Esophagus muscularis mucosa (tissue), 4 donors: ENCODE data around the gene HSD11B2. TPM values are rescaled to one million over a fixed set of nuclear protein-coding genes. Genes with fewer than 3 reads are reported as not detected.
A peak's percentile ranks its signal among the peaks of the same experiment; 100 is the strongest.

Experiments used
- DNase-seq: peaks from one replicate; pipeline ENCODE4 v3.0.0-alpha.2; 2017; ENCODE audit errors: extremely low spot score
- H3K27ac ChIP-seq, 4 donors: fragments of 200-600 bp; sonication (generic); replicated peaks in 1 of 4; 1 replicate in 3 of 4; 2 replicates in 1 of 4; pipeline ENCODE4 v1.5.1; 2016 to 2019; ENCODE audit warnings: mild to moderate bottlenecking in 1 of 4
- H3K27me3 ChIP-seq, 4 donors: fragments of 200-600 bp; sonication (generic); one replicate each; pipeline versions ENCODE4 v1.5.1 to v1.6.0; 2016 to 2019
- H3K36me3 ChIP-seq, 4 donors: fragments of 200-600 bp; sonication (generic); one replicate each; pipeline ENCODE4 v1.5.1; 2016 to 2019
- H3K4me1 ChIP-seq, 4 donors: fragments of 200-600 bp; sonication (generic); one replicate each; pipeline ENCODE4 v1.5.1; 2016 to 2019
- H3K4me3 ChIP-seq, 4 donors: fragments of 200-600 bp; sonication (generic); 1 replicate in 2 of 4; 2 replicates in 2 of 4; pipeline ENCODE4 v1.5.1; 2016 to 2019; ENCODE audit warnings: mild to moderate bottlenecking in 4 of 4, moderate library complexity in 1 of 4
- H3K9me3 ChIP-seq, 4 donors: fragments of 200-600 bp; sonication (generic); 1 replicate in 3 of 4; 2 replicates in 1 of 4; pipeline ENCODE4 v1.5.1; 2016 to 2019
- CTCF ChIP-seq, 3 experiments: fragments of 200-600 bp in 2 of 3; fragments of 450-650 bp in 1 of 3; sonication (generic) in 2 of 3; IDR thresholded peaks; one replicate each; pipeline ENCODE4 v1.5.1; 2017 to 2019; ENCODE audit warnings: antibody characterized with exemption in 3 of 3, mild to moderate bottlenecking in 2 of 3, moderate library complexity in 1 of 3
- EP300 ChIP-seq: sonication (generic); formaldehyde crosslinking; IDR thresholded peaks from one replicate; pipeline ENCODE4 v1.6.1; 2017; ENCODE audit warnings: antibody characterized with exemption
- POLR2A ChIP-seq: fragments of 450-650 bp; IDR thresholded peaks from one replicate; pipeline ENCODE4 v1.6.1; 2017; ENCODE audit warnings: antibody characterized with exemption, moderate library complexity, mild to moderate bottlenecking, low read depth
- POLR2AphosphoS5 ChIP-seq, 2 donors: sonication (generic); formaldehyde crosslinking; IDR thresholded peaks; one replicate each; pipeline ENCODE4 v1.6.1; 2017; ENCODE audit warnings: antibody characterized with exemption in 2 of 2
- WGBS: methylation state at CpG from one replicate; pipeline ENCODE4 v1.1.5; 2018; 5-methylcytosine and 5-hydroxymethylcytosine counted together
- intact Hi-C: fragments of 100-400 bp; cut with DNase I; formaldehyde crosslinking; loops from one replicate; pipeline ENCODE4 v1.15.1; 2023
- total RNA-seq, 4 donors: library from RNA; depleted of rRNA; stranded (reverse); fragments of >200 nt; gene quantifications; one replicate each; pipeline versions ENCODE4 v1.1.0 to v1.2.1, GENCODE V29; 2016

Gene HSD11B2
- total RNA-seq, 4 donors from 2014 or later: 0.42 to 2.2 (median 1.1) TPM; not detected in 1

DNA sequence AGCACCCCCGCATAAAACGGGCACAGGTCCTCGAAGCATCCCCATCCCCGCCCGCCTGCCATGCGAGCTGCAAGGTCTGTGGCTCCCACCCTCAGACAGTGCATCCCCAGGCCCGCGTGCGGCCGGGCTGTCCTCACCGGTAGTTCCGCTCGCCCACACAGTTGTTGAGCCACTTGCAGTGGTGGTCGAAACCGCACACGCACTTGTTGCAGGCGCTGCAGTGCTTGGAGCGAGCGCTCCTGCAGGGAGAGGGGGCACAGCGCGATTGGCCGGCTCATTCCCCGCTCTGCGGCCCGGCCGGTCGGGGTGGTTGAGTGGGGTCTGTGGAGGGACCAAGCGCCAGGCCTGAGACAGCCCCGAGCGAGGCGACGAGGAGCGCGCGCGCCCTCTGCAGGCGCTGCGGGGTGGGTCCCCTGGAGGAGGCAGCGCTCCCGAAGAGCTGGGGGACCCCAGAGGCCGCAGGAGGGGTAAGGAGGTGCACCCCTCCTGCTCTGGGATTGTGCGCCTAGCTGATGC lies 31.6 kb upstream of the HSD11B2 start:
- Histone ChIP-seq H3K9me3 (no peaks in the 10 kb centered on the region), H3K36me3 (peaks cover 0 to 7% (median 0%) of the 10 kb centered on the region in 4 donors), H3K4me1 (peaks cover 37 to 58% (median 52%) of the 10 kb centered on the region in 4 donors), H3K27ac (no peak overlapping the region), H3K27me3 (no peaks in the 10 kb centered on the region), H3K4me3 (peak overlapping the region; percentile 10 to 25 (median 18))
- intact Hi-C loops: no loop called here
- 26% methylated on average over 28 of the region's 42 CpGs for WGBS
- no peak for DNase-seq
- peak; percentile 77 to 89 (median 89) for TF ChIP-seq CTCF (IDR thresholded peaks at IDR 0.05)
- no peak for TF ChIP-seq POLR2A
- no peak for TF ChIP-seq POLR2AphosphoS5 (IDR thresholded peaks at IDR 0.05)
- no peak for TF ChIP-seq EP300

GRCh38 chr16:67399749-67400704 lies 30.9 kb upstream of the HSD11B2 start:
- H3K27ac ChIP-seq: no peak overlapping the region
- peaks cover 0 to 11% (median 0%) of the 10 kb centered on the region in 4 donors for H3K36me3 ChIP-seq
- DNase-seq: no peak
- H3K4me1 ChIP-seq: peaks cover 36 to 51% (median 48%) of the 10 kb centered on the region in 4 donors
- H3K27me3 ChIP-seq: no peaks in the 10 kb centered on the region
- H3K9me3 ChIP-seq: no peaks in the 10 kb centered on the region
- TF ChIP-seq CTCF (IDR thresholded peaks at IDR 0.05) (peak in 1 of 3 experiments; percentile 5), POLR2AphosphoS5 (IDR thresholded peaks at IDR 0.05) (no peak)
- 68% methylated on average over 14 of the region's 19 CpGs for WGBS
- H3K4me3 ChIP-seq: peak overlapping the region in 2 of 4 donors; percentile 11 to 25
- intact Hi-C loops: no loop called here

GRCh38 chr16:67400901-67401300 lies 30.0 kb upstream of the HSD11B2 start:
- no peak for DNase-seq
- H3K4me1 ChIP-seq: peaks cover 35 to 46% (median 44%) of the 10 kb centered on the region in 4 donors
- TF ChIP-seq CTCF (IDR thresholded peaks at IDR 0.05): no peak
- no peak for TF ChIP-seq POLR2A
- TF ChIP-seq EP300: no peak
- no peak for TF ChIP-seq POLR2AphosphoS5 (IDR thresholded peaks at IDR 0.05)

DNA sequence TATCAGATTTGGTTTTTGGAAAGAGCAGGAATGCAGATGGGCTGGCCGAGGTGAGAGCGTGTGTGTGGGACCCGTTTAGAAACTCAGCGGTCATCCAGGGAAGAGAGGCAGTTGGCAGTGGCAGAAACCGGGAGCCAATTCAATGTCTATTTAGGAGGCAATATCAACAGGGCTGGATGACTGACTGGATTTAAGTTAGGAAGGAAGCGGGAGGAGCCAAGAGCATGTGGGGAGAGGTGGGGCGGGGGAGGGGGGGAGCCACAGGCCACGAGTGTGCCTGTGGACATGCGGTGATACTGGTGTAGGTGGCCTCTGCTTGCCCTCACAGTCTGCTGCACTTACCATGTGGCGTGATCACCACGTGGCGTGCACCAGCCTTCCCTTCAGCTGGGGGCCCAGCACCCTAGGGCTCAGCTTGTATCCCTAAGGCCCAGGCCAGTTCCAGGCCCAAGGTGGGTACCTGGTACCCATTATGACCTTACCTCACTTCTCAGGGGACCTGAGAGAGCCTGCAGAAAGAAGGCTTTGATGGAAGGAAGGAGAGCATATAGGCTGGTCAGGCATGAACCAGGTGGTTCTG lies 26.9 kb upstream of the HSD11B2 start:
- H3K36me3 ChIP-seq: peaks cover 0 to 18% (median 0%) of the 10 kb centered on the region in 4 donors
- TF ChIP-seq EP300 (no peak), POLR2AphosphoS5 (IDR thresholded peaks at IDR 0.05) (no peak), CTCF (IDR thresholded peaks at IDR 0.05) (no peak), POLR2A (no peak)
- intact Hi-C loops: no loop called here
- no peak overlapping the region for H3K4me3 ChIP-seq
- no peak overlapping the region for H3K27ac ChIP-seq
- H3K27me3 ChIP-seq: no peaks in the 10 kb centered on the region
- peaks cover 23 to 32% (median 28%) of the 10 kb centered on the region in 4 donors for H3K4me1 ChIP-seq
- DNase-seq: no peak
- WGBS: 84% methylated on average over 11 of the region's 12 CpGs
- H3K9me3 ChIP-seq: no peaks in the 10 kb centered on the region

More at GRCh38 chr16:67400901-67401300, 30.0 kb upstream of the HSD11B2 start:
- H3K9me3 ChIP-seq: no peaks in the 10 kb centered on the region
- H3K27ac ChIP-seq: no peak overlapping the region
- H3K4me3 ChIP-seq: no peak overlapping the region
- WGBS: 96% methylated on average over 14 of the region's 14 CpGs
- H3K27me3 ChIP-seq: no peaks in the 10 kb centered on the region
- peaks cover 0 to 13% (median 0%) of the 10 kb centered on the region in 4 donors for H3K36me3 ChIP-seq
- intact Hi-C loops: no loop called here
